Endometrial microvascular endothelial cells (primary cell): ENCODE data around the gene SLC25A25. TPM values are rescaled to one million over a fixed set of nuclear protein-coding genes. Genes with fewer than 3 reads are reported as not detected.

Experiments used
- in situ Hi-C: cut with HindIII; loops from 2 replicates; pipeline ENCODE4 v1.10.0; 2017; ENCODE audit warnings: low sequenced_read_pairs, low pct_unique_long_range_greater_than_20kb; ENCODE audit errors: inconsistent ontology term
- total RNA-seq: library from RNA; depleted of rRNA; stranded (reverse); fragments of >200 nt; gene quantifications from one replicate; pipeline ENCODE4 v1.2.3, GENCODE V29; 2015; ENCODE audit errors: inconsistent ontology term

Gene SLC25A25
- total RNA-seq, 1 donor from 2014 or later, result 23.6 TPM

GRCh38 chr9:128048663-128049062 lies 19.4 kb upstream of the SLC25A25 start:
- in situ Hi-C loops, result no loop called here

- in situ Hi-C loops, result no loop called here
Observed at GRCh38 chr9:128049843-128050242, 18.2 kb upstream of the SLC25A25 start.

GRCh38 chr9:128051932-128052709 lies 15.9 kb upstream of the SLC25A25 start:
- in situ Hi-C loops, result no loop called here

GRCh38 chr9:128053560-128053959 lies 14.5 kb upstream of the SLC25A25 start:
- in situ Hi-C loops, result no loop called here

GRCh38 chr9:128054087-128054486 lies 13.9 kb upstream of the SLC25A25 start:
- in situ Hi-C loops, result no loop called here

GRCh38 chr9:128055344-128056040 lies 12.5 kb upstream of the SLC25A25 start:
- in situ Hi-C loops, result no loop called here

GRCh38 chr9:128056086-128056485 lies 11.9 kb upstream of the SLC25A25 start:
- in situ Hi-C loops, result no loop called here

- in situ Hi-C loops, result no loop called here
Observed at GRCh38 chr9:128056887-128057723, 10.9 kb upstream of the SLC25A25 start.

- in situ Hi-C loops, result no loop called here
Observed at GRCh38 chr9:128057724-128058409, 10.2 kb upstream of the SLC25A25 start.

- in situ Hi-C loops, result no loop called here
Observed at GRCh38 chr9:128059365-128059983, 8.6 kb upstream of the SLC25A25 start.

- in situ Hi-C loops, result no loop called here
Observed at GRCh38 chr9:128061275-128061960, 6.6 kb upstream of the SLC25A25 start.

GRCh38 chr9:128062279-128062678 lies 5.8 kb upstream of the SLC25A25 start:
- in situ Hi-C loops, result no loop called here

- in situ Hi-C loops, result no loop called here
Observed at GRCh38 chr9:128062846-128063831, 4.9 kb upstream of the SLC25A25 start.

GRCh38 chr9:128065907-128066712 lies 1.9 kb upstream of the SLC25A25 start:
- in situ Hi-C loops, result no loop called here

GRCh38 chr9:128066713-128067644 lies 1.1 kb upstream of the SLC25A25 start, which contains the start of gene NAIF1:
TSS of gene NAIF1 (minus strand) at chr9:128067320. CDS start at chr9:128067101, 219 bp downstream.
- in situ Hi-C loops, result no loop called here
